Vagina (tissue), 2 donors: ENCODE data around the gene CIAO2A.

ENCODE experiments used
- POLR2A ChIP-seq, 2 donors: fragments of 450-650 bp; IDR thresholded peaks; one replicate each; pipeline ENCODE4 v1.6.1; 2017; ENCODE audit warnings: antibody characterized with exemption in 2 of 2, mild to moderate bottlenecking in 2 of 2, moderate library complexity in 2 of 2
- POLR2AphosphoS5 ChIP-seq, 2 donors: sonication (generic); formaldehyde crosslinking; IDR thresholded peaks; one replicate each; pipeline ENCODE4 v1.9.0; 2017; ENCODE audit warnings: antibody characterized with exemption in 2 of 2, mild to moderate bottlenecking in 2 of 2, low read depth in 1 of 2; ENCODE audit not compliant: insufficient read depth in 1 of 2
- TF ChIP-seq, protein P1 (sequence below), 3 experiments: fragments of 450-650 bp in 2 of 3; fragments of 200-600 bp in 1 of 3; sonication (generic) in 1 of 3; IDR thresholded peaks; one replicate each; pipeline ENCODE4 v1.5.1; 2017 to 2019; ENCODE audit warnings: antibody characterized with exemption in 3 of 3, mild to moderate bottlenecking in 2 of 3, moderate library complexity in 2 of 3

DNA sequence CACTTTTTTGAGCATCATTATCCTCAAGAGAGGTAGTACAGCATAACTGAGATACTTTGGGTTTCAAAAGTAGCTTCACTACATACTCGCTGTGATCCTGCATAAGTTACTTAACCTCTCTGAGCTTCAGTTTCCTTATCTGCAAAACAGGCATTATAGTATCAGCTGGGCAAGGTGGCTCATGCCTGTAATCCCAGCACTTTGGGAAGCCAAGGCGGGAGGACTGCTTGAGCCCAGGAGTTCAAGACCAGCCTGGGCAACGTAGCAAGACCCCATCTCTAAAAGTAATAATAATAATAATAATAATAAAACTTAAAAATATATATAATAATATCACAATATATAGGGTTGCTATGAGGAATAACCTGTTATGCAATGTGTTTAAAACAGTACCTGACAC lies 10.9 kb downstream of the CIAO2A start:
- TF ChIP-seq POLR2AphosphoS5 (IDR thresholded peaks at IDR 0.05; ENCODE audit: insufficient read depth in 1 of 2, low read depth in 1 of 2) (no peak), POLR2A (IDR thresholded peaks at IDR 0.05) (no peak)
- TF ChIP-seq, protein P1, sequence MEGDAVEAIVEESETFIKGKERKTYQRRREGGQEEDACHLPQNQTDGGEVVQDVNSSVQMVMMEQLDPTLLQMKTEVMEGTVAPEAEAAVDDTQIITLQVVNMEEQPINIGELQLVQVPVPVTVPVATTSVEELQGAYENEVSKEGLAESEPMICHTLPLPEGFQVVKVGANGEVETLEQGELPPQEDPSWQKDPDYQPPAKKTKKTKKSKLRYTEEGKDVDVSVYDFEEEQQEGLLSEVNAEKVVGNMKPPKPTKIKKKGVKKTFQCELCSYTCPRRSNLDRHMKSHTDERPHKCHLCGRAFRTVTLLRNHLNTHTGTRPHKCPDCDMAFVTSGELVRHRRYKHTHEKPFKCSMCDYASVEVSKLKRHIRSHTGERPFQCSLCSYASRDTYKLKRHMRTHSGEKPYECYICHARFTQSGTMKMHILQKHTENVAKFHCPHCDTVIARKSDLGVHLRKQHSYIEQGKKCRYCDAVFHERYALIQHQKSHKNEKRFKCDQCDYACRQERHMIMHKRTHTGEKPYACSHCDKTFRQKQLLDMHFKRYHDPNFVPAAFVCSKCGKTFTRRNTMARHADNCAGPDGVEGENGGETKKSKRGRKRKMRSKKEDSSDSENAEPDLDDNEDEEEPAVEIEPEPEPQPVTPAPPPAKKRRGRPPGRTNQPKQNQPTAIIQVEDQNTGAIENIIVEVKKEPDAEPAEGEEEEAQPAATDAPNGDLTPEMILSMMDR (IDR thresholded peaks at IDR 0.05): no peak
